GM18870 (cell line): ENCODE results near the gene TEX47.

ENCODE experiments used
- ATAC-seq: cut with Tn5 transposase; IDR thresholded peaks from one replicate; pipeline ENCODE4 v1.9.1; 2021; ENCODE audit warnings: moderate library complexity; ENCODE audit not compliant: unreplicated experiment

Gene TEX47

GRCh38 chr7:88756802-88757201 is 38.7 kb downstream of the TEX47 start:
- ATAC-seq: no peak

DNA sequence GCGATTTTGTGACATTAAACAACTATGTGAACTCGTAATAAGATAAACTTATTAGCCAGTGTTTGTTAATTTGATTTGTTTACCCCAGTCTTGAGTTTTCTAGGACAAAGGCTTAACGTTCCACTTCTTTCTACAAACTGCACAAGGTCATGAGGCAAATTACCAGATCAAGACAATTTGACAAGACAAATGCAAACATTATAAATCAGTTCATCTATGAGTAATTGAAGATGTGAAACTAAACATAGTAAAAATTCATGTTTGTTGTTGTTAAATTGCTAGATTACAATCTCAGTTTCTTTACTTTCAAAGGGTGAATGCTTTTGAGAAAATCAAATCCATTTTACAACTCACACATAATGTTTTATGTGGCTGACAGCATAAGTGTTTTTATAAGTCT is 49.4 kb downstream of the TEX47 start:
- ATAC-seq: no peak
